Stomach (tissue), 9 donors: ENCODE data around the gene CCSAP. TPM values are rescaled to one million over a fixed set of nuclear protein-coding genes. Genes with fewer than 3 reads are reported as not detected.

ENCODE experiments used
- DNase-seq, 2 donors: peaks; one replicate each; pipeline versions ENCODE4 v3.0.0 to v3.0.0-alpha.2; 2013 to 2019
- H3K27ac ChIP-seq, 5 donors: fragments of 200-600 bp in 4 of 5; sonication (generic) in 4 of 5; one replicate each; pipeline ENCODE4 v1.5.1; 2013 to 2019; ENCODE audit warnings: mild to moderate bottlenecking in 1 of 5, moderate library complexity in 1 of 5
- H3K27me3 ChIP-seq, 3 donors: fragments of 200-600 bp; sonication (generic); one replicate each; pipeline ENCODE4 v1.5.1; 2017 to 2019; ENCODE audit warnings: mixed run types in 1 of 3
- H3K36me3 ChIP-seq, 4 donors: fragments of 200-600 bp; sonication (generic); 1 replicate in 3 of 4; 2 replicates in 1 of 4; pipeline ENCODE4 v1.5.1; 2016 to 2019
- H3K4me1 ChIP-seq, 4 donors: fragments of 200-600 bp; sonication (generic); one replicate each; pipeline ENCODE4 v1.5.1; 2016 to 2019
- H3K4me3 ChIP-seq, 4 donors: fragments of 200-600 bp; sonication (generic) in 3 of 4; one replicate each; pipeline ENCODE4 v1.5.1; 2016 to 2019; ENCODE audit warnings: mild to moderate bottlenecking in 1 of 4
- H3K9me3 ChIP-seq, 4 donors: fragments of 200-600 bp; sonication (generic); one replicate each; pipeline ENCODE4 v1.5.1; 2016 to 2019
- EP300 ChIP-seq: sonication (generic); formaldehyde crosslinking; IDR thresholded peaks from one replicate; pipeline ENCODE4 v1.6.1; 2017; ENCODE audit warnings: antibody characterized with exemption
- POLR2A ChIP-seq, 4 donors: fragments of 450-650 bp; IDR thresholded peaks; one replicate each; pipeline ENCODE4 v1.6.1; 2016; ENCODE audit warnings: antibody characterized with exemption in 4 of 4, control low read depth in 2 of 4, mild to moderate bottlenecking in 1 of 4, moderate library complexity in 1 of 4
- POLR2AphosphoS5 ChIP-seq, 3 donors: sonication (generic); formaldehyde crosslinking; IDR thresholded peaks; one replicate each; pipeline ENCODE4 v1.6.1; 2016; ENCODE audit warnings: antibody characterized with exemption in 3 of 3
- WGBS, 5 donors: extraction: QIAGEN DNeasy Blood & Tissue Kit in 3 of 5; methylation state at CpG; one replicate each; pipeline versions ENCODE4 v1.1.5 to v1.1.7; 2013 to 2018; 5-methylcytosine and 5-hydroxymethylcytosine counted together
- intact Hi-C: fragments of 100-400 bp; cut with DNase I; formaldehyde crosslinking; loops from one replicate; pipeline ENCODE4 v1.15.1; 2023; ENCODE audit warnings: low total_unique reads
- polyA plus RNA-seq, 3 donors: library from polyadenylated mRNA; stranded (reverse); fragments of 200-250 nt; gene quantifications; one replicate each; pipeline ENCODE4 v1.2.3, GENCODE V29; 2013
- total RNA-seq, 5 donors: library from RNA; depleted of rRNA; stranded (reverse); fragments of >200 nt; gene quantifications; one replicate each; pipeline versions ENCODE4 v1.1.0 to v1.2.3, GENCODE V29; 2014 to 2016
- TF ChIP-seq, protein P1 (sequence below), 7 experiments: fragments of 450-650 bp in 4 of 7; fragments of 200-600 bp in 3 of 7; sonication (generic) in 3 of 7; IDR thresholded peaks; one replicate each; pipeline ENCODE4 v1.5.1; 2016 to 2019; ENCODE audit warnings: antibody characterized with exemption in 7 of 7, control low read depth in 2 of 7, mild to moderate bottlenecking in 1 of 7
- donor health status: healthy with polysubstance abuse.
- donor health status: Bipolar disorder and iron deficiency.
- donor health status: healthy.

The CCSAP gene
- total and polyA plus RNA-seq, 8 donors, result 0.61 to 10.5 (median 3.4) TPM

DNA sequence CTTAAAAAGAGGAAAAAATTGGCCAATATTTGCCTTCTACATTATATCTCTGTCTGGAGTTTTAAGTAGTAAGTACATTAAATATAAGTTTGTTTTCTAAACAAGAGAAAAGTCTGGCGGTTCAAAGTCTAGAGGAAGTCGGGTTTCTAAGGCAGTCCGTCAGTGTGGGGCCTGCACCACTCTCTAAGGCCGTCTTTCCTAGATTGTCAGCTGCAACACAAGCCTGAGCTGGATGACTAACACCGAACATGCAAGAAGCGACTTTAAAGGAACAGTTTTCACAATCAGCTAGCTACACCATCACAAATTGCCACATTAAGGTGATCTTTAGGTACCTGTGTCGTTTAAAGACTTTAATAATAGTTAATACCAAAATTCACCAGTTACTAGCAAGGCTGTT lies 19.6 kb downstream of the CCSAP start:
- H3K4me1 ChIP-seq, result peaks cover 0 to 10% (median 0%) of the 10 kb centered on the region in 4 donors
- peak in 1 of 2 donors; percentile 51 for DNase-seq
- H3K4me3 ChIP-seq, result no peak overlapping the region
- no peaks in the 10 kb centered on the region for H3K27me3 ChIP-seq
- H3K36me3 ChIP-seq, result peaks cover 16 to 75% (median 66%) of the 10 kb centered on the region in 4 donors
- no peak overlapping the region for H3K27ac ChIP-seq
- 50 to 80% (median 64%) methylated on average over 7 of the region's 7 CpGs for WGBS, 5 donors
- no peaks in the 10 kb centered on the region for H3K9me3 ChIP-seq
- TF ChIP-seq POLR2AphosphoS5 (IDR thresholded peaks at IDR 0.05), result no peak
- TF ChIP-seq, protein P1, sequence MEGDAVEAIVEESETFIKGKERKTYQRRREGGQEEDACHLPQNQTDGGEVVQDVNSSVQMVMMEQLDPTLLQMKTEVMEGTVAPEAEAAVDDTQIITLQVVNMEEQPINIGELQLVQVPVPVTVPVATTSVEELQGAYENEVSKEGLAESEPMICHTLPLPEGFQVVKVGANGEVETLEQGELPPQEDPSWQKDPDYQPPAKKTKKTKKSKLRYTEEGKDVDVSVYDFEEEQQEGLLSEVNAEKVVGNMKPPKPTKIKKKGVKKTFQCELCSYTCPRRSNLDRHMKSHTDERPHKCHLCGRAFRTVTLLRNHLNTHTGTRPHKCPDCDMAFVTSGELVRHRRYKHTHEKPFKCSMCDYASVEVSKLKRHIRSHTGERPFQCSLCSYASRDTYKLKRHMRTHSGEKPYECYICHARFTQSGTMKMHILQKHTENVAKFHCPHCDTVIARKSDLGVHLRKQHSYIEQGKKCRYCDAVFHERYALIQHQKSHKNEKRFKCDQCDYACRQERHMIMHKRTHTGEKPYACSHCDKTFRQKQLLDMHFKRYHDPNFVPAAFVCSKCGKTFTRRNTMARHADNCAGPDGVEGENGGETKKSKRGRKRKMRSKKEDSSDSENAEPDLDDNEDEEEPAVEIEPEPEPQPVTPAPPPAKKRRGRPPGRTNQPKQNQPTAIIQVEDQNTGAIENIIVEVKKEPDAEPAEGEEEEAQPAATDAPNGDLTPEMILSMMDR (IDR thresholded peaks at IDR 0.05), result no peak
- intact Hi-C loops, result no loop called here

- TF ChIP-seq POLR2A (IDR thresholded peaks at IDR 0.05) (no peak), EP300 (no peak), POLR2AphosphoS5 (IDR thresholded peaks at IDR 0.05) (no peak)
- TF ChIP-seq, protein P1 (IDR thresholded peaks at IDR 0.05), result no peak
- WGBS, 5 donors, result 90 to 94% (median 93%) methylated on average over 7 of the region's 7 CpGs
- Histone ChIP-seq H3K36me3 (peaks cover 13 to 65% (median 55%) of the 10 kb centered on the region in 4 donors), H3K4me1 (no peaks in the 10 kb centered on the region), H3K4me3 (no peak overlapping the region), H3K27me3 (no peaks in the 10 kb centered on the region), H3K9me3 (no peaks in the 10 kb centered on the region), H3K27ac (no peak overlapping the region)
- intact Hi-C loops, result no loop called here
- DNase-seq, result no peak
These were observed 23.4 kb downstream of the CCSAP start for GRCh38 chr1:229319487-229319886.

- 87 to 94% (median 90%) methylated on average over 4 of the region's 4 CpGs for WGBS, 5 donors
- no peak overlapping the region for H3K4me3 ChIP-seq
- peaks cover 13 to 62% (median 49%) of the 10 kb centered on the region in 4 donors for H3K36me3 ChIP-seq
- DNase-seq, result no peak
- H3K27ac ChIP-seq, result no peak overlapping the region
- intact Hi-C loops, result no loop called here
- no peaks in the 10 kb centered on the region for H3K4me1 ChIP-seq
- H3K9me3 ChIP-seq, result no peaks in the 10 kb centered on the region
- H3K27me3 ChIP-seq, result no peaks in the 10 kb centered on the region
- TF ChIP-seq POLR2A (IDR thresholded peaks at IDR 0.05), result no peak
- TF ChIP-seq, protein P1 (IDR thresholded peaks at IDR 0.05), result no peak
- TF ChIP-seq POLR2AphosphoS5 (IDR thresholded peaks at IDR 0.05), result no peak
- no peak for TF ChIP-seq EP300
These were observed 24.8 kb downstream of the CCSAP start for GRCh38 chr1:229318056-229318455.

DNA sequence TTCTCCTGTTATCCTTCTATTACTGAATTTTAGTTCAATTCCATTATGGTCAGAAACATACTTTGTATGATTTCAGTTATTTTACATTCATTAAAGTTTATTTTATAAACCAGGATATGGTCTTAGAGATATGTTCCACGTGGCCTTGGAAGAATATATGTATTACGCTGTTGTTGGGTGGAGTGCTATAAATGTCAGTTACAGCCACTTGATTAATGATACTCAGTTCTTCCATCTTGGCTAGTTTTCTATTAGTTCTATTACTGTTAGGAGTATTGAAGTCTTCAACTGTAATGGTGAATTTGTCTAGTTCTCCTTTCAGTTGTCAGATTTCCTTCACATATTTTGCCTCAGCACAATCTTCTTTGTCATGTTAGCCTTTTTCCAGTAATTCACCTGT lies 26.7 kb downstream of the CCSAP start:
- DNase-seq, result no peak
- peaks cover 8 to 66% (median 52%) of the 10 kb centered on the region in 4 donors for H3K36me3 ChIP-seq
- intact Hi-C loops, result no loop called here
- H3K9me3 ChIP-seq, result no peaks in the 10 kb centered on the region
- no peak overlapping the region for H3K4me3 ChIP-seq
- WGBS, 5 donors, result 67 to 92% (median 88%) methylated on average over 2 of the region's 2 CpGs
- no peaks in the 10 kb centered on the region for H3K4me1 ChIP-seq
- no peaks in the 10 kb centered on the region for H3K27me3 ChIP-seq
- TF ChIP-seq, protein P1 (IDR thresholded peaks at IDR 0.05), result no peak
- no peak for TF ChIP-seq EP300
- TF ChIP-seq POLR2AphosphoS5 (IDR thresholded peaks at IDR 0.05), result no peak
- no peak for TF ChIP-seq POLR2A (IDR thresholded peaks at IDR 0.05)
- H3K27ac ChIP-seq, result no peak overlapping the region
